Pancreas (tissue), 10 donors: ENCODE data around the gene UNC119. TPM values are rescaled to one million over a fixed set of nuclear protein-coding genes. Genes with fewer than 3 reads are reported as not detected.

Experiments
- ATAC-seq, 4 donors: fragments of 200-7000 bp; cut with Tn5 transposase; one replicate each; pipeline versions ENCODE4 v1.8.0 to v1.9.1; 2020; ENCODE audit warnings: mild to moderate bottlenecking in 4 of 4, moderate library complexity in 4 of 4
- DNase-seq, 6 donors: peaks; one replicate each; pipeline ENCODE4 v3.0.0-alpha.2; 2020
- FAIRE-seq: peaks from 2 replicates; lab custom pipeline; 2012; peaks lifted over from hg19 to GRCh38; lab: Jason Lieb, UNC
- H3K27ac ChIP-seq, 4 donors: fragments of 200-600 bp; sonication (generic); 1 replicate in 3 of 4; 2 replicates in 1 of 4; pipeline versions ENCODE4 v1.5.0 to v1.8.0; 2020
- H3K27me3 ChIP-seq, 4 donors: fragments of 200-600 bp; one replicate each; pipeline ENCODE4 v1.8.0; 2021
- H3K36me3 ChIP-seq, 3 donors: fragments of 200-600 bp; sonication (generic) in 1 of 3; one replicate each; pipeline versions ENCODE4 v1.5.0 to v1.8.0; 2020 to 2021
- H3K4me1 ChIP-seq, 3 donors: fragments of 200-600 bp; one replicate each; pipeline ENCODE4 v1.8.0; 2021
- H3K4me3 ChIP-seq, 4 donors: fragments of 200-600 bp; sonication (generic) in 2 of 4; one replicate each; pipeline versions ENCODE4 v1.5.0 to v1.8.0; 2020 to 2021
- H3K9me3 ChIP-seq, 4 donors: fragments of 200-600 bp; one replicate each; pipeline ENCODE4 v1.8.0; 2021
- CTCF ChIP-seq, 4 donors: fragments of 200-600 bp; sonication (generic) in 3 of 4; IDR thresholded peaks; one replicate each; pipeline versions ENCODE4 v1.5.0 to v1.8.0; 2021; ENCODE audit warnings: antibody characterized with exemption in 4 of 4
- WGBS, 2 donors: extraction: QIAGEN DNeasy Blood & Tissue Kit; methylation state at CpG; one replicate each; pipeline ENCODE4 v1.1.7; 2013; 5-methylcytosine and 5-hydroxymethylcytosine counted together
- intact Hi-C, 3 donors: fragments of 100-400 bp; cut with DNase I; formaldehyde crosslinking; loops; one replicate each; pipeline versions ENCODE4 v1.11.1 to v1.14.2; 2022
- polyA plus RNA-seq, 2 donors: library from polyadenylated mRNA; stranded (reverse); fragments of 200-250 nt; gene quantifications; one replicate each; pipeline ENCODE4 v1.2.3, GENCODE V29; 2013
- total RNA-seq, 6 donors: library from RNA; stranded (reverse); fragmentation: NEBNext Ultra II Directional in 4 of 6; extraction: Animal tissue kit (Norgen Biotek cat#: 25700) in 4 of 6; gene quantifications; one replicate each; pipeline versions ENCODE4 v1.2.1 to v1.2.4, GENCODE V29; 2021 to 2023
- donor health status: healthy with polysubstance abuse.
- donor health status: DM: no; HTN: no; CAD: no; lungs with moderate emphysema.
- donor health status: DM: no; HTN: no; CAD: no.
- donor health status: control.
- donor health status: control.
- donor health status: Bipolar disorder and iron deficiency.
- donor health status: DM: yes; HTN: yes; CAD: no.
- donor health status: DM: no; HTN: no; CAD: no.
- donor health status: DM: no; HTN: no; CAD: no.
- donor health status: DM: yes; HTN: yes; CAD: no.

The UNC119 gene
- total and polyA plus RNA-seq, 8 donors, result 9.3 to 31.1 (median 12.2) TPM

- H3K4me3 ChIP-seq, result no peak overlapping the region
- no peaks in the 10 kb centered on the region for H3K36me3 ChIP-seq
- DNase-seq (no peak), FAIRE-seq (no peak), ATAC-seq (no peak)
- H3K27me3 ChIP-seq, result no peaks in the 10 kb centered on the region
- H3K27ac ChIP-seq, result no peak overlapping the region
- WGBS, 2 donors, result 58 to 71% methylated on average over 24 of the region's 24 CpGs
- no peaks in the 10 kb centered on the region for H3K4me1 ChIP-seq
- no peak for TF ChIP-seq CTCF (IDR thresholded peaks at IDR 0.05)
- no peaks in the 10 kb centered on the region for H3K9me3 ChIP-seq
- intact Hi-C loops, result no loop called here
Observed at GRCh38 chr17:28507567-28508203, 44.7 kb downstream of the UNC119 start.

GRCh38 chr17:28506763-28507487 is 45.5 kb downstream of the UNC119 start:
- no peak for TF ChIP-seq CTCF (IDR thresholded peaks at IDR 0.05)
- FAIRE-seq (no peak), DNase-seq (no peak), ATAC-seq (no peak)
- Histone ChIP-seq H3K27ac (no peak overlapping the region), H3K27me3 (no peaks in the 10 kb centered on the region), H3K4me3 (no peak overlapping the region), H3K36me3 (no peaks in the 10 kb centered on the region), H3K4me1 (no peaks in the 10 kb centered on the region), H3K9me3 (no peaks in the 10 kb centered on the region)
- intact Hi-C loops, result no loop called here
- whole genome bisulfite sequencing, 2 donors, result 81 to 82% methylated on average over 14 of the region's 14 CpGs

GRCh38 chr17:28505986-28506665 is 46.3 kb downstream of the UNC119 start, which contains the start of gene FOXN1:
Gene FOXN1, plus strand, starts transcription at chr17:28506348. Its CDS starts 17,622 bp downstream, at chr17:28523970.
- FAIRE-seq (no peak), ATAC-seq (no peak), DNase-seq (no peak)
- H3K4me1 ChIP-seq, result no peaks in the 10 kb centered on the region
- intact Hi-C loops, result no loop called here
- H3K27me3 ChIP-seq, result no peaks in the 10 kb centered on the region
- no peak for TF ChIP-seq CTCF (IDR thresholded peaks at IDR 0.05)
- no peak within 1 kb of the TSS for H3K27ac ChIP-seq
- H3K9me3 ChIP-seq, result no peaks in the 10 kb centered on the region
- 79 to 86% methylated on average over 28 of the region's 28 CpGs for WGBS, 2 donors
- no peaks in the 10 kb centered on the region for H3K36me3 ChIP-seq
- no peak within 1 kb of the TSS for H3K4me3 ChIP-seq

- Histone ChIP-seq H3K36me3 (no peaks in the 10 kb centered on the region), H3K4me1 (peaks cover 2 to 7% (median 3%) of the 10 kb centered on the region in 3 donors), H3K27ac (no peak overlapping the region), H3K27me3 (no peaks in the 10 kb centered on the region), H3K9me3 (no peaks in the 10 kb centered on the region), H3K4me3 (no peak overlapping the region)
- DNase-seq (no peak), ATAC-seq (no peak), FAIRE-seq (no peak)
- WGBS, 2 donors, result 84 to 88% methylated on average over 3 of the region's 3 CpGs
- intact Hi-C loops, result no loop called here
- TF ChIP-seq CTCF (IDR thresholded peaks at IDR 0.05), result no peak
Observed at GRCh38 chr17:28503420-28503819, 49.0 kb downstream of the UNC119 start.
